Cardiac muscle cell (in vitro differentiated cells and primary cell): Measurements from ENCODE around the gene FCHSD2. TPM values are rescaled to one million over a fixed set of nuclear protein-coding genes. Genes with fewer than 3 reads are reported as not detected.

Source experiments
- DNase-seq, 2 donors: peaks; one replicate each; pipeline versions ENCODE4 v3.0.0 to v3.0.0-alpha.2; 2010 to 2017; ENCODE audit warnings: low read depth in 1 of 2, low spot score in 1 of 2
- H3K27ac ChIP-seq: fragments of 200-600 bp; sonication (generic); 2 replicates; pipeline ENCODE4 v1.5.1; 2016
- H3K27me3 ChIP-seq: fragments of 200-600 bp; sonication (generic); 2 replicates; pipeline ENCODE4 v1.6.0; 2016; ENCODE audit warnings: control low read depth
- H3K36me3 ChIP-seq: fragments of 200-600 bp; sonication (generic); 2 replicates; pipeline ENCODE4 v1.5.1; 2016; ENCODE audit warnings: control low read depth
- H3K4me1 ChIP-seq: fragments of 200-600 bp; sonication (generic); 2 replicates; pipeline ENCODE4 v1.8.1; 2017; ENCODE audit warnings: low read depth, mild to moderate bottlenecking, mixed run types
- H3K4me3 ChIP-seq: fragments of 200-600 bp; sonication (generic); 2 replicates; pipeline ENCODE4 v1.5.1; 2016; ENCODE audit warnings: mild to moderate bottlenecking
- H3K9me3 ChIP-seq: fragments of 200-600 bp; sonication (generic); 2 replicates; pipeline ENCODE4 v1.5.1; 2017; ENCODE audit warnings: low read depth, mild to moderate bottlenecking, control low read depth
- polyA plus RNA-seq: library from polyadenylated mRNA; unstranded; fragments of >200 nt; fragmentation: Nextera tagmentation; extraction: Ambion mirVana; gene quantifications from 2 replicates; pipeline ENCODE4 v1.2.1, GENCODE V29; 2016
- total RNA-seq: library from RNA; depleted of rRNA; stranded (reverse); fragments of >200 nt; gene quantifications from 2 replicates; pipeline ENCODE4 v1.2.3, GENCODE V29; 2016
- TF ChIP-seq, protein P1 (sequence below): IDR thresholded peaks from 2 replicates; pipeline ENCODE4 v1.5.1; 2012; ENCODE audit warnings: low read depth, mild to moderate bottlenecking, low read length

The FCHSD2 gene
- total and polyA plus RNA-seq, 2 experiments from 2014 or later = 12.3 to 16.9 TPM

- peaks cover 7% of the 10 kb centered on the region for H3K27me3 ChIP-seq
- TF ChIP-seq, protein P1, sequence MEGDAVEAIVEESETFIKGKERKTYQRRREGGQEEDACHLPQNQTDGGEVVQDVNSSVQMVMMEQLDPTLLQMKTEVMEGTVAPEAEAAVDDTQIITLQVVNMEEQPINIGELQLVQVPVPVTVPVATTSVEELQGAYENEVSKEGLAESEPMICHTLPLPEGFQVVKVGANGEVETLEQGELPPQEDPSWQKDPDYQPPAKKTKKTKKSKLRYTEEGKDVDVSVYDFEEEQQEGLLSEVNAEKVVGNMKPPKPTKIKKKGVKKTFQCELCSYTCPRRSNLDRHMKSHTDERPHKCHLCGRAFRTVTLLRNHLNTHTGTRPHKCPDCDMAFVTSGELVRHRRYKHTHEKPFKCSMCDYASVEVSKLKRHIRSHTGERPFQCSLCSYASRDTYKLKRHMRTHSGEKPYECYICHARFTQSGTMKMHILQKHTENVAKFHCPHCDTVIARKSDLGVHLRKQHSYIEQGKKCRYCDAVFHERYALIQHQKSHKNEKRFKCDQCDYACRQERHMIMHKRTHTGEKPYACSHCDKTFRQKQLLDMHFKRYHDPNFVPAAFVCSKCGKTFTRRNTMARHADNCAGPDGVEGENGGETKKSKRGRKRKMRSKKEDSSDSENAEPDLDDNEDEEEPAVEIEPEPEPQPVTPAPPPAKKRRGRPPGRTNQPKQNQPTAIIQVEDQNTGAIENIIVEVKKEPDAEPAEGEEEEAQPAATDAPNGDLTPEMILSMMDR = no peak
- H3K4me3 ChIP-seq = no peak overlapping the region
- H3K27ac ChIP-seq = no peak overlapping the region
- H3K9me3 ChIP-seq = no peaks in the 10 kb centered on the region
- H3K4me1 ChIP-seq = peaks cover 23% of the 10 kb centered on the region
- H3K36me3 ChIP-seq = no peaks in the 10 kb centered on the region
- DNase-seq = no peak
Observed at GRCh38 chr11:73176874-73177155, 34.7 kb upstream of the FCHSD2 start.

GRCh38 chr11:73176145-73176873, 34.2 kb upstream of the FCHSD2 start:
- Histone ChIP-seq H3K36me3 (no peaks in the 10 kb centered on the region), H3K4me1 (peaks cover 23% of the 10 kb centered on the region), H3K9me3 (no peaks in the 10 kb centered on the region), H3K27me3 (peaks cover 7% of the 10 kb centered on the region), H3K27ac (no peak overlapping the region), H3K4me3 (no peak overlapping the region)
- DNase-seq = no peak
- TF ChIP-seq, protein P1 = no peak

DNA sequence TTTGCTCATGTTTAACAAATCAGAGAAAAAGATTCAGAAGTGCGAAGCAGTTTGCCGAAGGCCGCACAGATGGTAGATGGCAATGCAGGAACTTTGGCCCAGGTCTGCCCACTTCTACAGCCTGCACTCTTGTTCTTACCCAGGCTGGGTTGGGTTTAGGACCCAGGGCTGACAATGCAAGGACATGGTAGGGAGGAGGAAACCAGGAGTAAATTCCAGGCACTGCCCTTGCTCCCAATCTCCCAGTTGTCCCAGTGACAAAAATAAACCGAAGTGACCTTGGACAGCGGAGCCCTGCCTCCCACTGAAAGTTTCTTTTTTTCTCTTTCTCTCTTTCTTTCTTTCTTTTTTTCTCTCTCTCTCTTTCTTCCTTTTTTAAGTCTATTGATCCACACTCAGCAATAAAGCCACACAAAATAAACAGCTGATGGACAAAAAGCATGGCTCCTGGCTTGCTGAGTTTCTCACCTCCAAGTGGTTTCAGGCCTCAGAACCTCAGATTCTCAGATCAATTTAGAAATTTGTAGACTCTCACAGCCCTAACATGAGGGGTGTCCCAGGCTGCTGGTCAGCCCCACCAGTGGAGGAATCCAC, 33.5 kb upstream of the FCHSD2 start:
- no peaks in the 10 kb centered on the region for H3K9me3 ChIP-seq
- no peaks in the 10 kb centered on the region for H3K36me3 ChIP-seq
- TF ChIP-seq, protein P1 = no peak

DNA sequence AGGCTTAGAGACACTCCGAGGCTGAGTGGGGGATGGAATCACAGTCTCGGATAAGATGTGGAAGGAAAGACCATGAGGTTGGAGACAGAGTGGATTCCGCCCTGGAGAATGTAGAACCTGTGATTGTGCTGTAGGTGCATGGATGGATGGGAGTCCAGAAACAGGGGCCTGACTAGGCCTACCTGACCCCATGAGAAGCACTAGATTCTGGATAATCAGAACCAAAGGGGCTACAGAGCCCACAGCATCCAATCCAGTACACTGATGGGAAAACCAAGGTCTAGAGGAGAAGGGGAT, 32.3 kb upstream of the FCHSD2 start:
- no peaks in the 10 kb centered on the region for H3K9me3 ChIP-seq
- no peaks in the 10 kb centered on the region for H3K36me3 ChIP-seq
- TF ChIP-seq, protein P1 = no peak
- H3K27me3 ChIP-seq = peaks cover 6% of the 10 kb centered on the region
- H3K27ac ChIP-seq = no peak overlapping the region
- DNase-seq = no peak
- no peak overlapping the region for H3K4me3 ChIP-seq
- H3K4me1 ChIP-seq = peaks cover 23% of the 10 kb centered on the region

More for the DNA sequence above, 33.5 kb upstream of the FCHSD2 start:
- DNase-seq = peak in 1 of 2 donors; percentile 41
- Histone ChIP-seq H3K4me1 (peaks cover 23% of the 10 kb centered on the region), H3K4me3 (no peak overlapping the region), H3K27me3 (peaks cover 7% of the 10 kb centered on the region), H3K27ac (no peak overlapping the region)

- DNase-seq = peak in 1 of 2 donors; percentile 34
- Histone ChIP-seq H3K27ac (no peak overlapping the region), H3K36me3 (no peaks in the 10 kb centered on the region), H3K4me1 (peaks cover 23% of the 10 kb centered on the region), H3K4me3 (no peak overlapping the region), H3K27me3 (peaks cover under 1% of the 10 kb centered on the region), H3K9me3 (no peaks in the 10 kb centered on the region)
- TF ChIP-seq, protein P1 = peak; percentile 4
Observed at GRCh38 chr11:73173755-73174494, 31.8 kb upstream of the FCHSD2 start.
